Astrocyte (in vitro differentiated cells and primary cell): ENCODE results near the gene TEX22. TPM values are rescaled to one million over a fixed set of nuclear protein-coding genes. Genes with fewer than 3 reads are reported as not detected.

Experiments used
- DNase-seq: peaks from one replicate; pipeline ENCODE4 v3.0.0-alpha.2; 2010; ENCODE audit warnings: low read depth
- FAIRE-seq: peaks from 2 replicates; lab custom pipeline; 2011; peaks lifted over from hg19 to GRCh38; lab: Jason Lieb, UNC
- H2AFZ ChIP-seq: 2 replicates; pipeline ENCODE4 v1.6.0; 2012; ENCODE audit warnings: low read depth, low read length, inconsistent platforms
- H3K27ac ChIP-seq: 2 replicates; pipeline ENCODE4 v1.5.1; 2011; ENCODE audit warnings: low read depth, low read length, inconsistent platforms
- H3K27me3 ChIP-seq: 2 replicates; pipeline ENCODE4 v1.6.0; 2011; ENCODE audit warnings: low read length, inconsistent platforms; ENCODE audit not compliant: insufficient read depth
- H3K36me3 ChIP-seq: 2 replicates; pipeline ENCODE4 v1.5.1; 2011; ENCODE audit warnings: low read length, inconsistent platforms; ENCODE audit not compliant: insufficient read depth
- H3K4me1 ChIP-seq: 2 replicates; pipeline ENCODE4 v1.5.1; 2011; ENCODE audit warnings: low read length, inconsistent platforms; ENCODE audit not compliant: insufficient read depth
- H3K4me2 ChIP-seq: 2 replicates; pipeline ENCODE4 v1.6.0; 2012; ENCODE audit warnings: low read length, inconsistent platforms
- H3K4me3 ChIP-seq: 2 replicates; pipeline ENCODE4 v1.5.1; 2011; ENCODE audit warnings: low read depth, mild to moderate bottlenecking, low read length, inconsistent platforms; ENCODE audit not compliant: insufficient read depth
- H3K79me2 ChIP-seq: 2 replicates; pipeline ENCODE4 v1.6.0; 2012; ENCODE audit warnings: mild to moderate bottlenecking, low read length, inconsistent platforms; ENCODE audit not compliant: insufficient read depth
- H3K9ac ChIP-seq: 2 replicates; pipeline ENCODE4 v1.6.0; 2012; ENCODE audit warnings: mild to moderate bottlenecking, low read length, inconsistent platforms
- H3K9me3 ChIP-seq: 2 replicates; pipeline ENCODE4 v1.5.1; 2012; ENCODE audit warnings: low read depth, mild to moderate bottlenecking, low read length, inconsistent platforms; ENCODE audit not compliant: insufficient read depth
- H4K20me1 ChIP-seq: 2 replicates; pipeline ENCODE4 v1.6.0; 2012; ENCODE audit warnings: low read length, inconsistent platforms; ENCODE audit not compliant: insufficient read depth
- H3K27ac Mint-ChIP-seq: one replicate; pipeline ENCODE4 v1.8.0; 2021; ENCODE audit warnings: mild to moderate bottlenecking, mixed read lengths; ENCODE audit not compliant: unreplicated experiment
- H3K27me3 Mint-ChIP-seq: one replicate; pipeline ENCODE4 v1.8.0; 2021; ENCODE audit warnings: low read depth, mixed read lengths; ENCODE audit not compliant: unreplicated experiment
- H3K36me3 Mint-ChIP-seq: one replicate; pipeline ENCODE4 v1.8.0; 2021; ENCODE audit warnings: low read depth, mixed read lengths; ENCODE audit not compliant: unreplicated experiment
- H3K4me1 Mint-ChIP-seq: one replicate; pipeline ENCODE4 v1.8.0; 2021; ENCODE audit warnings: low read depth, mixed read lengths; ENCODE audit not compliant: unreplicated experiment
- H3K4me3 Mint-ChIP-seq: one replicate; pipeline ENCODE4 v1.8.0; 2021; ENCODE audit warnings: mild to moderate bottlenecking, moderate library complexity, mixed read lengths; ENCODE audit not compliant: unreplicated experiment
- H3K9me3 Mint-ChIP-seq: one replicate; pipeline ENCODE4 v1.8.0; 2021; ENCODE audit warnings: mild to moderate bottlenecking, mixed read lengths; ENCODE audit not compliant: unreplicated experiment
- EZH2 ChIP-seq: IDR thresholded peaks from 2 replicates; pipeline ENCODE4 v1.6.1; 2012; ENCODE audit warnings: mild to moderate bottlenecking, low read length, inconsistent platforms; ENCODE audit not compliant: insufficient read depth
- total RNA-seq: library from RNA; stranded (reverse); gene quantifications from 2 replicates; pipeline ENCODE4 v1.2.1, GENCODE V29; 2021
- TF ChIP-seq, protein P1 (sequence below): IDR thresholded peaks from 2 replicates; pipeline ENCODE4 v1.5.1; 2011; ENCODE audit warnings: low read depth, mild to moderate bottlenecking, inconsistent platforms, low read length, moderate library complexity; ENCODE audit not compliant: insufficient read depth

The TEX22 gene
- total RNA-seq, 1 donor from 2014 or later, result 1.2 TPM

GRCh38 chr14:105394714-105395537 is 3.4 kb upstream of the TEX22 start:
- H3K27me3 Mint-ChIP-seq, result no peaks in the 10 kb centered on the region
- no peak overlapping the region for H3K4me3 Mint-ChIP-seq
- no peaks in the 10 kb centered on the region for H3K9me3 Mint-ChIP-seq
- no peaks in the 10 kb centered on the region for H3K4me1 Mint-ChIP-seq
- Histone ChIP-seq H3K4me3 (no peak overlapping the region), H3K4me1 (peaks cover 11% of the 10 kb centered on the region), H3K36me3 (no peaks in the 10 kb centered on the region), H3K79me2 (peaks cover 13% of the 10 kb centered on the region), H3K27me3 (no peaks in the 10 kb centered on the region), H4K20me1 (no peaks in the 10 kb centered on the region), H3K9ac (no peak overlapping the region), H3K9me3 (peaks cover 4% of the 10 kb centered on the region), H3K27ac (no peak overlapping the region), H2AFZ (no peak overlapping the region), H3K4me2 (no peak overlapping the region)
- peaks cover 7% of the 10 kb centered on the region for H3K36me3 Mint-ChIP-seq
- no peak overlapping the region for H3K27ac Mint-ChIP-seq
- TF ChIP-seq, protein P1, sequence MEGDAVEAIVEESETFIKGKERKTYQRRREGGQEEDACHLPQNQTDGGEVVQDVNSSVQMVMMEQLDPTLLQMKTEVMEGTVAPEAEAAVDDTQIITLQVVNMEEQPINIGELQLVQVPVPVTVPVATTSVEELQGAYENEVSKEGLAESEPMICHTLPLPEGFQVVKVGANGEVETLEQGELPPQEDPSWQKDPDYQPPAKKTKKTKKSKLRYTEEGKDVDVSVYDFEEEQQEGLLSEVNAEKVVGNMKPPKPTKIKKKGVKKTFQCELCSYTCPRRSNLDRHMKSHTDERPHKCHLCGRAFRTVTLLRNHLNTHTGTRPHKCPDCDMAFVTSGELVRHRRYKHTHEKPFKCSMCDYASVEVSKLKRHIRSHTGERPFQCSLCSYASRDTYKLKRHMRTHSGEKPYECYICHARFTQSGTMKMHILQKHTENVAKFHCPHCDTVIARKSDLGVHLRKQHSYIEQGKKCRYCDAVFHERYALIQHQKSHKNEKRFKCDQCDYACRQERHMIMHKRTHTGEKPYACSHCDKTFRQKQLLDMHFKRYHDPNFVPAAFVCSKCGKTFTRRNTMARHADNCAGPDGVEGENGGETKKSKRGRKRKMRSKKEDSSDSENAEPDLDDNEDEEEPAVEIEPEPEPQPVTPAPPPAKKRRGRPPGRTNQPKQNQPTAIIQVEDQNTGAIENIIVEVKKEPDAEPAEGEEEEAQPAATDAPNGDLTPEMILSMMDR, result no peak
- TF ChIP-seq EZH2, result no peak
- no peak for FAIRE-seq
- no peak for DNase-seq

- no peak for DNase-seq
- peaks cover 3% of the 10 kb centered on the region for H3K4me1 Mint-ChIP-seq
- H3K27me3 Mint-ChIP-seq, result no peaks in the 10 kb centered on the region
- no peaks in the 10 kb centered on the region for H3K27me3 ChIP-seq
- H3K79me2 ChIP-seq, result peaks cover 14% of the 10 kb centered on the region
- peaks cover 4% of the 10 kb centered on the region for H3K9me3 ChIP-seq
- H2AFZ ChIP-seq, result no peak overlapping the region
- no peak overlapping the region for H3K4me2 ChIP-seq
- H3K9me3 Mint-ChIP-seq, result peaks cover 5% of the 10 kb centered on the region
- peaks cover 11% of the 10 kb centered on the region for H3K36me3 Mint-ChIP-seq
- no peak overlapping the region for H3K4me3 Mint-ChIP-seq
- FAIRE-seq, result no peak
- no peak overlapping the region for H3K27ac ChIP-seq
- no peak overlapping the region for H3K4me3 ChIP-seq
- TF ChIP-seq, protein P1, result no peak
- TF ChIP-seq EZH2, result no peak
- H3K36me3 ChIP-seq, result no peaks in the 10 kb centered on the region
- no peak overlapping the region for H3K9ac ChIP-seq
- H3K27ac Mint-ChIP-seq, result no peak overlapping the region
- H4K20me1 ChIP-seq, result no peaks in the 10 kb centered on the region
- H3K4me1 ChIP-seq, result peaks cover 11% of the 10 kb centered on the region
Measured at GRCh38 chr14:105395538-105395854, 2.8 kb upstream of the TEX22 start.

DNA sequence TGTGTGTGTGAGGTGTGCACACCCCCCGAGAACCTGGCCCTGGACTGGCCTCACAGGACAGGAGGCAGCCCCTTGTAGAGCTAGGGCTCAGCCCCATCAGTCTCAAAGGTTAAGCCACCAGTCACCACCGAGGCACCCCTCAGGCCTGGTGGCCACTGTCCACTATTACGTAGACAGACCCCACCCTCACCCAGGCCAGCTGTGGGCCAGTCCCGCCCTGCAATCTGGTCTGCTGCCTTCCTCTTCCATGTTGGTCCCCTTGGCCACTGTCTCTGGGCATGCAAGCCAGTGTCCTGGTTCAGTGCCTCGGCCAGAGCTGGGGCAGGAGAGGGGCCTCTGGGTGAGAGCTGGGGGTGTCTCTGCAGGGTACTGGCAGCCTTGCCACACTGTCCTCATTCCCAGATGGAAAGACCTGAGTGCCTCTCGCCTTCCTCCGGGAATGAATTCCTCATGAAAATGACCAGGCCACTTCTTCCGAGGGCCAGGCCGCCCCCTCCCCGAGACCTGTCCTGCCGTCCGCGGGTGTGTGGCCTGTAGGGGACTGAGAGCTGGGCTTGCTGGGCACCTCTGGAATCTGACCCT is 897 bp upstream of the TEX22 start:
- Histone ChIP-seq H3K27ac (no peak overlapping the region), H2AFZ (peak overlapping the region; percentile 86)
- H3K9me3 Mint-ChIP-seq, result peaks cover 13% of the 10 kb centered on the region

More for the DNA sequence above, 897 bp upstream of the TEX22 start:
- Histone ChIP-seq H3K4me2 (peak overlapping the region; percentile 97), H4K20me1 (no peaks in the 10 kb centered on the region), H3K36me3 (no peaks in the 10 kb centered on the region), H3K4me3 (no peak overlapping the region), H3K4me1 (peaks cover 11% of the 10 kb centered on the region), H3K79me2 (peaks cover 14% of the 10 kb centered on the region), H3K27me3 (no peaks in the 10 kb centered on the region), H3K9ac (peak overlapping the region; percentile 84), H3K9me3 (peaks cover 4% of the 10 kb centered on the region)
- Mint-ChIP-seq H3K4me3 (peak overlapping the region; percentile 71), H3K4me1 (peaks cover 4% of the 10 kb centered on the region), H3K27me3 (no peaks in the 10 kb centered on the region), H3K27ac (peak overlapping the region; percentile 91), H3K36me3 (peaks cover 24% of the 10 kb centered on the region)
- TF ChIP-seq, protein P1, result no peak
- no peak for TF ChIP-seq EZH2
- DNase-seq, result no peak
- no peak for FAIRE-seq
